Hepatocyte (in vitro differentiated cells): ENCODE results near the gene NHS. TPM values are rescaled to one million over a fixed set of nuclear protein-coding genes. Genes with fewer than 3 reads are reported as not detected.

Experiments
- DNase-seq: peaks from one replicate; pipeline ENCODE4 v3.0.0-alpha.2; 2016; ENCODE audit warnings: low spot score
- H2AFZ ChIP-seq: fragments of 200-600 bp; sonication (generic); 2 replicates; pipeline ENCODE4 v1.6.0; 2016; ENCODE audit warnings: antibody characterized with exemption, mild to moderate bottlenecking
- H3K27ac ChIP-seq: fragments of 200-600 bp; sonication (generic); 2 replicates; pipeline ENCODE4 v1.5.1; 2016; ENCODE audit warnings: mild to moderate bottlenecking
- H3K27me3 ChIP-seq: fragments of 200-600 bp; sonication (generic); 2 replicates; pipeline ENCODE4 v1.6.1; 2016
- H3K36me3 ChIP-seq: fragments of 200-600 bp; sonication (generic); replicated peaks from 2 replicates; pipeline ENCODE4 v1.5.1; 2016; ENCODE audit warnings: low read depth; ENCODE audit not compliant: insufficient read depth
- H3K4me1 ChIP-seq: fragments of 200-600 bp; sonication (generic); 2 replicates; pipeline ENCODE4 v1.5.1; 2016; ENCODE audit warnings: mild to moderate bottlenecking, moderate library complexity; ENCODE audit not compliant: insufficient read depth
- H3K4me2 ChIP-seq: fragments of 200-600 bp; sonication (generic); 2 replicates; pipeline ENCODE4 v1.6.0; 2016
- H3K4me3 ChIP-seq: fragments of 200-600 bp; sonication (generic); 2 replicates; pipeline ENCODE4 v1.5.1; 2016; ENCODE audit warnings: mild to moderate bottlenecking
- H3K79me2 ChIP-seq: fragments of 200-600 bp; sonication (generic); 2 replicates; pipeline ENCODE4 v1.6.0; 2017; ENCODE audit warnings: mild to moderate bottlenecking
- H3K9me2 ChIP-seq: fragments of 200-600 bp; sonication (generic); replicated peaks from 2 replicates; pipeline ENCODE4 v1.6.0; 2017; ENCODE audit warnings: mild to moderate bottlenecking; ENCODE audit not compliant: insufficient read depth
- H3K9me3 ChIP-seq: fragments of 200-600 bp; sonication (generic); 2 replicates; pipeline ENCODE4 v1.5.1; 2016; ENCODE audit warnings: low read depth, mild to moderate bottlenecking
- H4K20me1 ChIP-seq: fragments of 200-600 bp; sonication (generic); 2 replicates; pipeline ENCODE4 v1.6.0; 2016; ENCODE audit warnings: mild to moderate bottlenecking; ENCODE audit not compliant: insufficient read depth, poor library complexity, severe bottlenecking
- EZH2 ChIP-seq: fragments of 200-600 bp; sonication (generic); IDR thresholded peaks from 2 replicates; pipeline ENCODE4 v1.6.1; 2016; ENCODE audit warnings: antibody characterized with exemption, mild to moderate bottlenecking, borderline replicate concordance
- EZH2phosphoT487 ChIP-seq: fragments of 200-600 bp; sonication (generic); IDR thresholded peaks from one replicate; pipeline ENCODE4 v1.6.1; 2018; ENCODE audit warnings: antibody characterized with exemption, mild to moderate bottlenecking, low read depth, moderate library complexity; ENCODE audit not compliant: unreplicated experiment, severe bottlenecking
- WGBS: methylation state at CpG from one replicate; pipeline ENCODE4 v1.1.6; 2016; ENCODE audit warnings: low lambda C conversion rate; ENCODE audit errors: missing lambda C conversion rate; 5-methylcytosine and 5-hydroxymethylcytosine counted together
- polyA plus RNA-seq: library from polyadenylated mRNA; unstranded; fragments of >200 nt; fragmentation: Nextera tagmentation; extraction: Ambion mirVana; gene quantifications from 2 replicates; pipeline ENCODE4 v1.2.1, GENCODE V29; 2016
- total RNA-seq: library from RNA; depleted of rRNA; stranded (reverse); fragments of >200 nt; gene quantifications from 2 replicates; pipeline ENCODE4 v1.2.3, GENCODE V29; 2014
- TF ChIP-seq, protein P1 (sequence below): fragments of 200-600 bp; sonication (generic); IDR thresholded peaks from 2 replicates; pipeline ENCODE4 v1.5.1; 2016; ENCODE audit warnings: antibody characterized with exemption, mild to moderate bottlenecking; ENCODE audit not compliant: poor library complexity

NHS gene
- total and polyA plus RNA-seq, 2 experiments from 2014 or later, result 0.35 to 3.1 TPM

DNA sequence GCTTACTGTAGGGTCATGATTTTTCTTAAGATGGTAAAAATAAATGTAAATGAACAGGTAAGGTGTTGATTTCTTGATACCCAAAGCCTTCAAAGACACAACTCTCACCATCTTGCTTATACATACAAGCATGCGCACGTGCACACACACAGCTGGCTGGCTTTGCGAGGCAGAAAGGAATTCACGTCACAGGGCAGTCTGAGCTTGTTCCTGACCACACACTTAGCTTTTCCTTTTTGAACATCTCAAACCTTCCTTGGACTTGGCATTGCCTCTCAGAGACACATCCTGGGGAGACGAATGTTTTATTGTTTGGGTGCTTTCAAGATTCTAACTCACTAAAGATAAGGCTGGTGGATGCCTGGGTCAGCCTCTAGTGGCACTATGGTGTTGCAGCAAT, 175.0 kb downstream of the NHS start:
- no peak overlapping the region for H3K4me2 ChIP-seq
- H3K9me2 ChIP-seq, result no peaks in the 10 kb centered on the region
- H3K36me3 ChIP-seq, result no peaks in the 10 kb centered on the region
- no peak overlapping the region for H3K4me3 ChIP-seq
- H3K9me3 ChIP-seq, result no peaks in the 10 kb centered on the region
- no peak overlapping the region for H2AFZ ChIP-seq
- no peaks in the 10 kb centered on the region for H3K27me3 ChIP-seq
- H3K4me1 ChIP-seq, result no peaks in the 10 kb centered on the region
- H3K27ac ChIP-seq, result no peak overlapping the region
- no peak for DNase-seq
- TF ChIP-seq, protein P1, sequence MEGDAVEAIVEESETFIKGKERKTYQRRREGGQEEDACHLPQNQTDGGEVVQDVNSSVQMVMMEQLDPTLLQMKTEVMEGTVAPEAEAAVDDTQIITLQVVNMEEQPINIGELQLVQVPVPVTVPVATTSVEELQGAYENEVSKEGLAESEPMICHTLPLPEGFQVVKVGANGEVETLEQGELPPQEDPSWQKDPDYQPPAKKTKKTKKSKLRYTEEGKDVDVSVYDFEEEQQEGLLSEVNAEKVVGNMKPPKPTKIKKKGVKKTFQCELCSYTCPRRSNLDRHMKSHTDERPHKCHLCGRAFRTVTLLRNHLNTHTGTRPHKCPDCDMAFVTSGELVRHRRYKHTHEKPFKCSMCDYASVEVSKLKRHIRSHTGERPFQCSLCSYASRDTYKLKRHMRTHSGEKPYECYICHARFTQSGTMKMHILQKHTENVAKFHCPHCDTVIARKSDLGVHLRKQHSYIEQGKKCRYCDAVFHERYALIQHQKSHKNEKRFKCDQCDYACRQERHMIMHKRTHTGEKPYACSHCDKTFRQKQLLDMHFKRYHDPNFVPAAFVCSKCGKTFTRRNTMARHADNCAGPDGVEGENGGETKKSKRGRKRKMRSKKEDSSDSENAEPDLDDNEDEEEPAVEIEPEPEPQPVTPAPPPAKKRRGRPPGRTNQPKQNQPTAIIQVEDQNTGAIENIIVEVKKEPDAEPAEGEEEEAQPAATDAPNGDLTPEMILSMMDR, result no peak
- no peak for TF ChIP-seq EZH2
- TF ChIP-seq EZH2phosphoT487, result no peak
- 77% methylated on average over 5 of the region's 5 CpGs for WGBS
- no peaks in the 10 kb centered on the region for H4K20me1 ChIP-seq
- H3K79me2 ChIP-seq, result no peaks in the 10 kb centered on the region

DNA sequence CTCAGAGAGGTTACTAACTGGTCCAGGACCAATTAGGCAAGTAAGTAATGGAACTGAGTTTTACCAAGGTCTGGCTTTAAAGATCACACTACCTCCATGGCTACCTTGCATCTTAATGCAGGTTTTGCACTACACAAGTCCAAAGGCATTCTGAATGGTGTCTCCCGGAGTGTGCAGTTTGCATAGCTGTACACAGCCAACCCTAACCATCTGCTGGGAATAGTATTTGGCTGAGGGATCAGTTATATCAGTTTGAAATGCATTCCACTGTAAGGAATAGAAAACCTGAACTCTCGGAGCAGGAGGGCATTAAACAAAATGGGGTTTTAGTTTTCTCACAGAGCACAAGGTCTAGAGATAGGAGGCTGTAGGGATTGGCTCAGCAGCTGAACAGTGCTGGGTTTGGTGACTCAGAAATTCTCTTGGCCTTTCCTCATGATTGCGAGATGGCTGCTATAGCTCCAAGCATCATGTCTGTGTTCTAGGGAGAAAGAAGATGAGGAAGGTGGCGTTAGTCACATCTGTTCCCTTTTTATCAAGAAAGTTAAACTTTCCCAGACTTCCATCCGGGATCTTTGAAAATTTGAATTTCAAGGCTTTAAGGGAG, 177.1 kb downstream of the NHS start:
- DNase-seq, result no peak
- Histone ChIP-seq H3K4me3 (no peak overlapping the region), H4K20me1 (no peaks in the 10 kb centered on the region), H2AFZ (no peak overlapping the region), H3K9me3 (no peaks in the 10 kb centered on the region), H3K79me2 (no peaks in the 10 kb centered on the region), H3K36me3 (no peaks in the 10 kb centered on the region), H3K27me3 (no peaks in the 10 kb centered on the region), H3K27ac (no peak overlapping the region), H3K9me2 (no peaks in the 10 kb centered on the region), H3K4me2 (no peak overlapping the region), H3K4me1 (no peaks in the 10 kb centered on the region)
- WGBS, result 76% methylated on average over 5 of the region's 5 CpGs
- TF ChIP-seq EZH2, result no peak
- TF ChIP-seq, protein P1, result no peak
- TF ChIP-seq EZH2phosphoT487, result no peak

DNA sequence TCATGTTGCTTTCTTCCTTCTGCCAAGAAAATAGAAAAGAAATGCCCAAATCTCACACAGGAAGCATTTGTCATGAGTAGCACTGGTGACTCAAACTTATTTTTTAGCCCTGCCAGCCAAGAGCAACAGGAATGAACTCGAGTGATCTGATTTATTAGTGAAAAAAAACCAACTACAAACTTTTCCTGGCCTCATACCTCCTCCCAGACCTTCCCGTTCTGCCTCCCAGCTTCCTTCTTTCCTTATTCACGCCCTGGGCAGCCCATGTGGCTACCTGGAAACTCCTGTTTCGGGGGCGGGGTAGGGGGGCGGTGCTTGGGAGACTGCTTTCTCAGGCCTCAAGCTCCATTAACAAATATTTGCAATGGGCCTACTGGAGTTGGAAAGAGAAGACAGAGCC, 178.5 kb downstream of the NHS start:
- H3K9me3 ChIP-seq, result no peaks in the 10 kb centered on the region
- no peak overlapping the region for H3K27ac ChIP-seq
- H2AFZ ChIP-seq, result no peak overlapping the region
- TF ChIP-seq EZH2 (no peak), EZH2phosphoT487 (no peak)
- TF ChIP-seq, protein P1, result no peak
- no peaks in the 10 kb centered on the region for H3K4me1 ChIP-seq
- H3K4me2 ChIP-seq, result no peak overlapping the region
- no peaks in the 10 kb centered on the region for H3K36me3 ChIP-seq
- no peaks in the 10 kb centered on the region for H3K79me2 ChIP-seq
- no peaks in the 10 kb centered on the region for H4K20me1 ChIP-seq
- no peak for DNase-seq
- 55% methylated on average over 6 of the region's 6 CpGs for WGBS
- no peaks in the 10 kb centered on the region for H3K27me3 ChIP-seq
- no peaks in the 10 kb centered on the region for H3K9me2 ChIP-seq
- H3K4me3 ChIP-seq, result no peak overlapping the region
